H1 (cell line): ENCODE results near the gene UGGT2. TPM values are rescaled to one million over a fixed set of nuclear protein-coding genes. Genes with fewer than 3 reads are reported as not detected.
A peak's percentile ranks its signal among the peaks of the same experiment; 100 is the strongest.

Experiments used
- CTCF ChIA-PET: fragments of 300-600 bp; sonication (Branson Sonifier 250); formaldehyde crosslinking; loops from one replicate; lab custom pipeline; 2021; ENCODE audit not compliant: partially characterized antibody; lab: Charles Lee
- POLR2A ChIA-PET: fragments of 300-600 bp; sonication (Branson Sonifier 250); formaldehyde crosslinking; loops from one replicate; lab custom pipeline; 2021; ENCODE audit warnings: inconsistent platforms; ENCODE audit not compliant: partially characterized antibody; lab: Charles Lee
- DNase-seq, 2 experiments: peaks; one replicate each; pipeline versions ENCODE4 v3.0.0 to v3.0.0-alpha.2; 2010 to 2022; ENCODE audit warnings: low spot score in 2 of 2, low read depth in 1 of 2, mixed read lengths in 1 of 2
- FAIRE-seq: peaks from 2 replicates; lab custom pipeline; 2011; peaks lifted over from hg19 to GRCh38; lab: Jason Lieb, UNC
- H2AFZ ChIP-seq: 2 replicates; pipeline ENCODE4 v1.8.1; 2012; ENCODE audit warnings: low read length, inconsistent platforms
- H2AK5ac ChIP-seq: 2 replicates; pipeline ENCODE4 v1.6.1; 2013; ENCODE audit warnings: low read depth, low read length
- H2BK120ac ChIP-seq: replicated peaks from 2 replicates; pipeline ENCODE3; 2013; ENCODE audit warnings: low read depth, low read length, inconsistent platforms
- H2BK12ac ChIP-seq: 2 replicates; pipeline ENCODE4 v1.6.1; 2013; ENCODE audit warnings: low read depth, low read length
- H2BK15ac ChIP-seq: 2 replicates; pipeline ENCODE4 v1.6.1; 2013; ENCODE audit warnings: low read length
- H2BK20ac ChIP-seq: 2 replicates; pipeline ENCODE4 v1.6.1; 2013; ENCODE audit warnings: low read length
- H2BK5ac ChIP-seq: 2 replicates; pipeline ENCODE4 v1.6.1; 2013; ENCODE audit warnings: low read depth, low read length
- H3K14ac ChIP-seq: 2 replicates; pipeline ENCODE4 v1.6.1; 2013; ENCODE audit warnings: inconsistent platforms; ENCODE audit not compliant: insufficient read length
- H3K18ac ChIP-seq: 2 replicates; pipeline ENCODE4 v1.6.1; 2013; ENCODE audit warnings: low read length; ENCODE audit errors: extremely low read depth
- H3K23ac ChIP-seq: 2 replicates; pipeline ENCODE4 v1.6.1; 2013; ENCODE audit warnings: inconsistent platforms; ENCODE audit not compliant: insufficient read length
- H3K23me2 ChIP-seq: 2 replicates; pipeline ENCODE4 v1.6.1; 2013; ENCODE audit warnings: low read depth, low read length
- H3K27ac ChIP-seq: 2 replicates; pipeline ENCODE4 v1.6.1; 2011; ENCODE audit warnings: low read depth, low read length, inconsistent platforms
- H3K27me3 ChIP-seq, 4 experiments: replicated peaks in 1 of 4; 1 replicate in 1 of 4; 2 replicates in 3 of 4; pipeline versions ENCODE4 v1.6.1 to v1.8.1; 2011 to 2013; ENCODE audit warnings: low read length in 3 of 4, mild to moderate bottlenecking in 3 of 4, inconsistent platforms in 2 of 4, mixed read lengths in 2 of 4, moderate library complexity in 1 of 4; ENCODE audit not compliant: control insufficient read depth in 3 of 4, insufficient read depth in 3 of 4; ENCODE audit errors: extremely low read depth in 1 of 4
- H3K36me3 ChIP-seq, 4 experiments: 2 replicates each; pipeline versions ENCODE4 v1.6.1 to v1.8.1; 2011 to 2013; ENCODE audit warnings: mild to moderate bottlenecking in 4 of 4, low read length in 3 of 4, moderate library complexity in 2 of 4, control low read depth in 1 of 4, inconsistent platforms in 1 of 4; ENCODE audit not compliant: insufficient read depth in 4 of 4, control insufficient read depth in 2 of 4
- H3K4ac ChIP-seq: replicated peaks from 2 replicates; pipeline ENCODE3; 2013; ENCODE audit warnings: low read length, low read depth, mixed read lengths, inconsistent platforms; ENCODE audit not compliant: insufficient read length
- H3K4me1 ChIP-seq, 4 experiments: replicated peaks in 1 of 4; 1 replicate in 1 of 4; 2 replicates in 3 of 4; pipeline versions ENCODE4 v1.6.1 to v1.8.1; 2011 to 2013; ENCODE audit warnings: low read length in 3 of 4, inconsistent platforms in 2 of 4, mixed read lengths in 1 of 4; ENCODE audit not compliant: insufficient read depth in 4 of 4, control insufficient read depth in 3 of 4
- H3K4me2 ChIP-seq, 2 experiments: 2 replicates each; pipeline versions ENCODE4 v1.6.1 to v1.8.1; 2011 to 2013; ENCODE audit warnings: low read depth in 2 of 2, low read length in 2 of 2, control low read depth in 1 of 2, inconsistent platforms in 1 of 2, mild to moderate bottlenecking in 1 of 2; ENCODE audit not compliant: insufficient read depth in 1 of 2
- H3K4me3 ChIP-seq, 4 experiments: fragments of 200-600, 300-600 bp in 1 of 4; sonication (generic), shearing (Covaris generic), sonication (Bioruptor Twin) in 1 of 4; 2 replicates each; pipeline versions ENCODE4 v1.5.1 to v1.8.1; 2011 to 2016; ENCODE audit warnings: low read length in 4 of 4, low read depth in 3 of 4, control low read depth in 2 of 4, inconsistent platforms in 2 of 4, mild to moderate bottlenecking in 2 of 4, mixed read lengths in 1 of 4, moderate library complexity in 1 of 4; ENCODE audit not compliant: insufficient read depth in 2 of 4; ENCODE audit errors: extremely low read depth in 1 of 4
- H3K56ac ChIP-seq: replicated peaks from 2 replicates; pipeline ENCODE3; 2013; ENCODE audit warnings: low read depth, mild to moderate bottlenecking, mixed read lengths, low read length, inconsistent platforms; ENCODE audit not compliant: insufficient read length
- H3K79me1 ChIP-seq: 2 replicates; pipeline ENCODE4 v1.6.1; 2013; ENCODE audit warnings: low read depth, low read length, control low read depth
- H3K79me2 ChIP-seq, 2 experiments: 2 replicates each; pipeline versions ENCODE4 v1.6.1 to v1.8.1; 2012 to 2013; ENCODE audit warnings: low read length in 2 of 2, mild to moderate bottlenecking in 2 of 2, inconsistent platforms in 1 of 2; ENCODE audit not compliant: insufficient read depth in 2 of 2, control insufficient read depth in 1 of 2
- H3K9ac ChIP-seq, 4 experiments: replicated peaks in 1 of 4; 1 replicate in 1 of 4; 2 replicates in 3 of 4; pipeline versions ENCODE4 v1.6.1 to v1.8.1; 2011 to 2013; ENCODE audit warnings: low read depth in 3 of 4, low read length in 3 of 4, control low read depth in 2 of 4, mild to moderate bottlenecking in 2 of 4, moderate library complexity in 2 of 4, inconsistent platforms in 1 of 4; ENCODE audit errors: extremely low read depth in 1 of 4
- H3K9me3 ChIP-seq, 2 experiments: 2 replicates each; pipeline versions ENCODE4 v1.6.1 to v1.8.1; 2012 to 2013; ENCODE audit warnings: mild to moderate bottlenecking in 2 of 2, moderate library complexity in 2 of 2, control low read depth in 1 of 2, inconsistent platforms in 1 of 2, low read depth in 1 of 2, low read length in 1 of 2, mixed read lengths in 1 of 2; ENCODE audit not compliant: insufficient read depth in 2 of 2
- H4K20me1 ChIP-seq, 2 experiments: replicated peaks in 1 of 2; 2 replicates each; pipeline versions ENCODE3 to v1.8.1; 2011 to 2013; ENCODE audit warnings: inconsistent platforms in 2 of 2, low read length in 2 of 2, mild to moderate bottlenecking in 1 of 2; ENCODE audit not compliant: insufficient read depth in 2 of 2, control insufficient read depth in 1 of 2
- H4K5ac ChIP-seq: 2 replicates; pipeline ENCODE4 v1.6.1; 2013; ENCODE audit warnings: low read length, low read depth, mixed read lengths, inconsistent platforms; ENCODE audit not compliant: insufficient read length
- H4K8ac ChIP-seq: 2 replicates; pipeline ENCODE4 v1.8.0; 2013; ENCODE audit warnings: mild to moderate bottlenecking, moderate library complexity, low read length, inconsistent platforms; ENCODE audit not compliant: insufficient read depth; ENCODE audit errors: extremely low read depth
- H4K91ac ChIP-seq: replicated peaks from 2 replicates; pipeline ENCODE3; 2013; ENCODE audit warnings: low read length, mixed read lengths, inconsistent platforms; ENCODE audit not compliant: insufficient read length
- CTCF ChIP-seq, 3 experiments: IDR thresholded peaks; 1 replicate in 2 of 3; 2 replicates in 1 of 3; pipeline versions ENCODE4 v1.5.1 to v1.6.1; 2011; ENCODE audit warnings: low read length in 3 of 3, mild to moderate bottlenecking in 3 of 3, inconsistent platforms in 2 of 3, low read depth in 1 of 3, moderate library complexity in 1 of 3; ENCODE audit not compliant: insufficient read depth in 1 of 3; ENCODE audit errors: control extremely low read depth in 1 of 3
- PHF8 ChIP-seq: fragments of 200-600 bp; sonication (generic); conservative IDR thresholded peaks from 2 replicates; pipeline ENCODE4 v1.7.1; 2012; ENCODE audit warnings: low read depth, mild to moderate bottlenecking, inconsistent platforms, low read length, moderate library complexity
- RAD21 ChIP-seq, 2 experiments: IDR thresholded peaks in 1 of 2; conservative IDR thresholded peaks in 1 of 2; 2 replicates each; pipeline ENCODE4 v1.6.1; 2011; ENCODE audit warnings: low read depth in 2 of 2, low read length in 2 of 2, improper control_type of control experiment in 1 of 2, inconsistent platforms in 1 of 2, mild to moderate bottlenecking in 1 of 2, moderate library complexity in 1 of 2
- ZNF274 ChIP-seq: IDR thresholded peaks from 2 replicates; pipeline ENCODE4 v1.7.0; 2012; ENCODE audit warnings: low read length, borderline replicate concordance; ENCODE audit errors: extremely low read depth
- WGBS, 2 experiments: shearing (Covaris generic) in 1 of 2; methylation state at CpG; one replicate each; pipeline versions ENCODE4 v1.1.6 to v1.1.7; 2013 to 2015; ENCODE audit warnings: low lambda C conversion rate in 2 of 2, mixed read lengths in 2 of 2, inconsistent platforms in 1 of 2, low coverage in 1 of 2, missing lambda C conversion rate in 1 of 2; ENCODE audit not compliant: insufficient replicate concordance in 2 of 2, insufficient coverage in 1 of 2, insufficient read length in 1 of 2; ENCODE audit errors: extremely low coverage in 1 of 2, missing lambda C conversion rate in 1 of 2; 5-methylcytosine and 5-hydroxymethylcytosine counted together
- polyA plus RNA-seq, 7 experiments: library from polyadenylated mRNA; depleted of rRNA in 3 of 7; stranded (reverse) in 5 of 7; unstranded in 2 of 7; fragments of >200 nt in 5 of 7; fragments of 200-250 nt in 2 of 7; gene quantifications; 1 replicate in 5 of 7; 2 replicates in 1 of 7; 4 replicates in 1 of 7; pipeline versions ENCODE4 v1.2.1 to v1.2.3, GENCODE V29; 2011 to 2013; ENCODE audit warnings: missing spikeins in 2 of 7, mixed read lengths in 2 of 7
- total RNA-seq: library from RNA; stranded (reverse); fragmentation: NEBNext Ultra II Directional; extraction: Animal tissue kit (Norgen Biotek cat#: 25700); gene quantifications from 2 replicates; pipeline ENCODE4 v1.2.1, GENCODE V29; 2021

Gene UGGT2
- total and polyA plus RNA-seq, 2 of the 8 experiments (the other 6 are each of a cell fraction or from before 2014, with no cell fraction given) = 5.9 to 25.1 TPM

DNA sequence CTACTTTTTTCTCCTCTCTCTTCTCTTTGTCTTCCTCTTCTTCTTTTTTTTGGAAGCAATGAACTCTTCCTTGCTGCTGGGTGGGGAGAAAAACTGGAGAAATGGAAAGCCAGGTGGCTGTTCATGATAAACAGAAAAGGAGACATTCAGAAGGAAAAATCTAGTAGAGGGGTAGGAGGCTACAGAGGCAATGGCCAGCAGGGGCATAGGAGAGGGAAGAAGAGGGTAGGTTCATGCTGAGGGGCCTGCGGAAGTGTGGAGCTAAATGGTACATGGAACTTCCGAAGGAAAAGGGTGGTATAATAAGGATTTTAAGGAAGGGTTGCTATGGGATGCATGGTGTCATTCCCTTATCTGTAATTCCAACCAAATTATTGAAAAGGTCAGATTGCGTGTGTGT is 19.2 kb upstream of the UGGT2 start:
- H4K91ac ChIP-seq = no peak overlapping the region
- no peaks in the 10 kb centered on the region for H3K23me2 ChIP-seq
- DNase-seq (no peak), FAIRE-seq (no peak)
- no peak overlapping the region for H2BK12ac ChIP-seq
- no peak overlapping the region for H2BK120ac ChIP-seq
- H2BK5ac ChIP-seq = no peak overlapping the region
- no peaks in the 10 kb centered on the region for H3K79me2 ChIP-seq
- no peak overlapping the region for H2AK5ac ChIP-seq
- no peak overlapping the region for H3K4ac ChIP-seq
- no peak overlapping the region for H2AFZ ChIP-seq
- H3K4me1 ChIP-seq = no peaks in the 10 kb centered on the region
- H3K27me3 ChIP-seq = no peaks in the 10 kb centered on the region
- no peak overlapping the region for H3K9ac ChIP-seq
- no peaks in the 10 kb centered on the region for H3K9me3 ChIP-seq
- H3K23ac ChIP-seq = no peak overlapping the region
- no peak overlapping the region for H4K5ac ChIP-seq
- H3K18ac ChIP-seq = no peak overlapping the region
- no peak overlapping the region for H3K4me3 ChIP-seq
- H4K20me1 ChIP-seq = no peaks in the 10 kb centered on the region
- WGBS, 2 experiments = 61% methylated on average over 3 of the region's 3 CpGs; no CpG with 5 or more reads in 1 of the 2 experiments
- no peaks in the 10 kb centered on the region for H3K36me3 ChIP-seq
- H2BK20ac ChIP-seq = no peak overlapping the region
- ChIA-PET POLR2A (interaction anchor here (1.5 kb wide), 1 partner anchor 19 kb away, joined by 6 read pairs; the partner anchor contains the start of gene UGGT2), CTCF (interaction anchor here (0.5 to 2.5 kb wide), 10 partner anchors 10 to 967 kb away, joined by 3 to 14 read pairs (median 4); no protein-coding TSS in a partner anchor)
- no peaks in the 10 kb centered on the region for H3K79me1 ChIP-seq
- no peak overlapping the region for H3K56ac ChIP-seq
- TF ChIP-seq CTCF (IDR thresholded peaks at IDR 0.05; ENCODE audit: control extremely low read depth in 1 of 3, insufficient read depth in 1 of 3, low read depth in 1 of 3, low read length in 3 of 3) = peak; percentile 22 to 65 (median 40); a peak in 2 of 4 replicates
- peak; percentile 37 to 38 for TF ChIP-seq RAD21 (IDR thresholded peaks at IDR 0.05 in 1 of 2, conservative IDR thresholded peaks at IDR 0.05 in 1 of 2; ENCODE audit: low read depth in 2 of 2, low read length in 2 of 2)
- no peak for TF ChIP-seq PHF8
- no peak for TF ChIP-seq ZNF274
- H2BK15ac ChIP-seq = no peak overlapping the region
- no peak overlapping the region for H3K4me2 ChIP-seq
- no peak overlapping the region for H4K8ac ChIP-seq
- H3K14ac ChIP-seq = no peak overlapping the region
- H3K27ac ChIP-seq = no peak overlapping the region
